Body of pancreas (tissue), 4 donors: ENCODE data around the gene ACER3.

Source experiments
- CTCF ChIP-seq, 7 experiments: fragments of 450-650 bp in 4 of 7; fragments of 200-600 bp in 3 of 7; sonication (generic) in 3 of 7; IDR thresholded peaks; one replicate each; pipeline ENCODE4 v1.5.1; 2016 to 2019; ENCODE audit warnings: antibody characterized with exemption in 7 of 7
- POLR2A ChIP-seq, 3 donors: fragments of 450-650 bp; IDR thresholded peaks; one replicate each; pipeline ENCODE4 v1.6.1; 2016; ENCODE audit warnings: antibody characterized with exemption in 3 of 3, mild to moderate bottlenecking in 2 of 3

GRCh38 chr11:76878014-76878413, 17.3 kb downstream of the ACER3 start:
- TF ChIP-seq CTCF (IDR thresholded peaks at IDR 0.05) (no peak), POLR2A (IDR thresholded peaks at IDR 0.05) (no peak)
